ENCODE data around the gene DRAXIN. TPM values are rescaled to one million over a fixed set of nuclear protein-coding genes. Genes with fewer than 3 reads are reported as not detected.

Gene DRAXIN
- polyA plus RNA-seq, 1 of the 3 experiments (the other 2 are of a cell fraction): 0.97 TPM

DNA sequence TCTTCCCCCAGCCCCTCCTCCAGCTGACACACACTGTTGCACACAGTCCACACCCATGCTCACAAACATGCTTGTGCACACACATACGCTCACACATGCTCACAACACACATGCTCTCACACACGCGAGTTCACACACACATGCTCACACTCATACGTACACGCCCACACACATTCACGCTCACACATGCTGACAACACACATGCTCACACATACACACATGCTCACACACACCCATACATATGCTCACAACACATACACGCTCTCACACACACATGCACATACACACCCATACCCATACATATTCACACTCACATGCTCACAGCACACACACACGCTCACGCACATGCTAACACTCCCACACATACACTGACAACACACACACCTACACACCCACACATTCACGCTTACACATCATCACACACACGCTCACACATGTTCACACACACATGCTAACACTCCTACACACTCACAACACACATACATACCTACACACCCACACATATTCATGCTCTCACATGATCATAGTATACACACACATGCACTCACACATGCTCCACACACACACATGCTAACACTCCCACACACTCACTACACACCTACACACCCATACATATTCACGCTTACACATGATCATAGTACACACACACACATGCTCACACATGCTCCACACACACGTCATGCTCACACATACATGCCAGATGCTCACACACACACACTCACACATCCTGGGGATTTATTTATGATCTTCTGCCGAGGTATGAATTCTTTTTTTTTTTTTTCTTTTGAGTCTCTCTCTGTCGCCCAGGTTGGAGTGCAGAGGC, 10.7 kb downstream of the DRAXIN start (continued):
- TF ChIP-seq, protein P1, sequence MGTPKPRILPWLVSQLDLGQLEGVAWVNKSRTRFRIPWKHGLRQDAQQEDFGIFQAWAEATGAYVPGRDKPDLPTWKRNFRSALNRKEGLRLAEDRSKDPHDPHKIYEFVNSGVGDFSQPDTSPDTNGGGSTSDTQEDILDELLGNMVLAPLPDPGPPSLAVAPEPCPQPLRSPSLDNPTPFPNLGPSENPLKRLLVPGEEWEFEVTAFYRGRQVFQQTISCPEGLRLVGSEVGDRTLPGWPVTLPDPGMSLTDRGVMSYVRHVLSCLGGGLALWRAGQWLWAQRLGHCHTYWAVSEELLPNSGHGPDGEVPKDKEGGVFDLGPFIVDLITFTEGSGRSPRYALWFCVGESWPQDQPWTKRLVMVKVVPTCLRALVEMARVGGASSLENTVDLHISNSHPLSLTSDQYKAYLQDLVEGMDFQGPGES (IDR thresholded peaks at IDR 0.05; ENCODE audit: low read depth, low read length): no peak

DNA sequence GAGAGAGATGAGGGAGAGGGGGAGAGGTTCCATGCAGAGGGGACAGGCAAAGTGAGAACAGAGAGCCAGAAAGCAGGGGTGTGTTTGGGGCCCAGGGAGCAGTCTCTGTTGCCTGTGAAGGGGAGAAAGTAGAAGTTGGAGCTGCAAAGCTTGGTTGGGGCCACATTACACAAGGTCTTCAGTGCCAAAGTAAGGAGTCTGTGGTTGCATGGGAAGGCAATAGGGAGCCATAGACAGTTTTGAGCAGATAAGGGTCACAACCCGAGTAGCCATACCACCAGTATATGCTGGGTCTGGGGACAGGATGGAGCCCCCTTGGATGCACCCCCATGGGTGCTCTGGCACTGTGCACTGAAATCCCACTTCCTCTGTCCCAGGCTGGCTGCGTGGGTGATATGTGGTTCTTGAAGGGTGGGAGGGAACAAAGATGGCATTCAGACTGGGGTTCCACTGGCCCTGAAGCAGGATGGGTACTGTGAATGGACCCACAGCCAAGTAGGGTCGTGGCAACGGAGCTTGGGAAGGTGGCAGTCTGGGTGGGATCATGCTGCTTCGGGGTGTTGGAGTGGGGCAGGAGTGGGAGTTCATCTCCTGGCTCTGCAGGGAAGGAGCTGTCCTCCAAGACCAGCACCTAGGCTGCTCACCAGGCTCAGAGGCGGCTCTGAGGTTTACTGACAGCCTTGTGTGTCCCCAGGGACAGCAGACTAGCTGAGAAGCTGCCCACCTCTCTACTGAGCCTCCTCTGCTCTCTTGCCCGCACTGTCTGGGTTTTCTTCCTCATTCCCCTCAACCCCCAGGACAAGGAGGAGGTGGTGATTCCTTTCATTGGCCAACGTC, 12.1 kb downstream of the DRAXIN start:
- Histone ChIP-seq H3K9me2 (no peaks in the 10 kb centered on the region), H3K4me1 (ENCODE audit: control insufficient read depth in 1 of 2, insufficient read depth in 2 of 2, low read depth in 1 of 2, low read length in 1 of 2) (peaks cover 0 to 18% of the 10 kb centered on the region in 2 experiments; a peak in 1 of 4 replicates), H3K79me2 (ENCODE audit: insufficient read depth) (no peaks in the 10 kb centered on the region), H3K27me3 (ENCODE audit: insufficient read depth) (no peaks in the 10 kb centered on the region; the same call in 1 of the 2 replicates), H4K20me1 (ENCODE audit: insufficient read depth) (no peaks in the 10 kb centered on the region), H3K36me3 (replicated peaks in 1 of 2; ENCODE audit: control insufficient read depth in 1 of 2, insufficient read depth in 2 of 2, low read length in 1 of 2) (no peaks in the 10 kb centered on the region), H3K27ac (ENCODE audit: low read depth in 2 of 2, low read length in 1 of 2) (no peak overlapping the region), H3K9me3 (no peaks in the 10 kb centered on the region), H3K4me3 (ENCODE audit: low read depth in 2 of 2, low read length in 1 of 2) (no peak overlapping the region), H3K4me2 (no peak overlapping the region), H3K9ac (no peak overlapping the region), H2AFZ (ENCODE audit: low read depth) (no peak overlapping the region), H3F3A (replicated peaks; ENCODE audit: insufficient read depth) (no peaks in the 10 kb centered on the region)
- CTCF ChIA-PET: interaction anchor here (1.4 to 8.8 kb wide), 3 partner anchors 18 to 53 kb away, joined by 5 to 90 read pairs (median 6); partner anchors contain the start of gene FBXO6
- 48% methylated on average over 8 of the region's 8 CpGs for WGBS (ENCODE audit: low lambda C conversion rate)
- POLR2A ChIA-PET: no interaction called here
- TF ChIP-seq JUND (IDR thresholded peaks at IDR 0.05): no peak
- no peak for TF ChIP-seq NFIC (IDR thresholded peaks at IDR 0.05; ENCODE audit: borderline replicate concordance)
- TF ChIP-seq SIN3A (IDR thresholded peaks at IDR 0.05; ENCODE audit: borderline replicate concordance, low read depth, low read length): no peak
- TF ChIP-seq GABPA (IDR thresholded peaks at IDR 0.05; ENCODE audit: low read depth): no peak
- no peak for TF ChIP-seq ELF1 (IDR thresholded peaks at IDR 0.05)
- no peak for TF ChIP-seq MXI1 (IDR thresholded peaks at IDR 0.05; ENCODE audit: low read depth, low read length)
- no peak for TF ChIP-seq TCF12 (IDR thresholded peaks at IDR 0.05)
- no peak for TF ChIP-seq FOSL2 (IDR thresholded peaks at IDR 0.05; ENCODE audit: borderline replicate concordance, low read depth)
- TF ChIP-seq, protein P2, sequence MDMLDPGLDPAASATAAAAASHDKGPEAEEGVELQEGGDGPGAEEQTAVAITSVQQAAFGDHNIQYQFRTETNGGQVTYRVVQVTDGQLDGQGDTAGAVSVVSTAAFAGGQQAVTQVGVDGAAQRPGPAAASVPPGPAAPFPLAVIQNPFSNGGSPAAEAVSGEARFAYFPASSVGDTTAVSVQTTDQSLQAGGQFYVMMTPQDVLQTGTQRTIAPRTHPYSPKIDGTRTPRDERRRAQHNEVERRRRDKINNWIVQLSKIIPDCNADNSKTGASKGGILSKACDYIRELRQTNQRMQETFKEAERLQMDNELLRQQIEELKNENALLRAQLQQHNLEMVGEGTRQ (IDR thresholded peaks at IDR 0.05; ENCODE audit: borderline replicate concordance, low read depth, low read length): no peak
- no peak for TF ChIP-seq EZH2phosphoT487 (IDR thresholded peaks at IDR 0.05; ENCODE audit: borderline replicate concordance, low read depth)
- TF ChIP-seq POLR2AphosphoS5 (IDR thresholded peaks at IDR 0.05; ENCODE audit: low read depth, low read length): no peak
- TF ChIP-seq, protein P3, sequence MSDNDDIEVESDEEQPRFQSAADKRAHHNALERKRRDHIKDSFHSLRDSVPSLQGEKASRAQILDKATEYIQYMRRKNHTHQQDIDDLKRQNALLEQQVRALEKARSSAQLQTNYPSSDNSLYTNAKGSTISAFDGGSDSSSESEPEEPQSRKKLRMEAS (IDR thresholded peaks at IDR 0.05; ENCODE audit: low read depth): no peak
- TF ChIP-seq TAF1 (IDR thresholded peaks at IDR 0.05; ENCODE audit: borderline replicate concordance, low read depth, low read length): no peak
- TF ChIP-seq, protein P4, sequence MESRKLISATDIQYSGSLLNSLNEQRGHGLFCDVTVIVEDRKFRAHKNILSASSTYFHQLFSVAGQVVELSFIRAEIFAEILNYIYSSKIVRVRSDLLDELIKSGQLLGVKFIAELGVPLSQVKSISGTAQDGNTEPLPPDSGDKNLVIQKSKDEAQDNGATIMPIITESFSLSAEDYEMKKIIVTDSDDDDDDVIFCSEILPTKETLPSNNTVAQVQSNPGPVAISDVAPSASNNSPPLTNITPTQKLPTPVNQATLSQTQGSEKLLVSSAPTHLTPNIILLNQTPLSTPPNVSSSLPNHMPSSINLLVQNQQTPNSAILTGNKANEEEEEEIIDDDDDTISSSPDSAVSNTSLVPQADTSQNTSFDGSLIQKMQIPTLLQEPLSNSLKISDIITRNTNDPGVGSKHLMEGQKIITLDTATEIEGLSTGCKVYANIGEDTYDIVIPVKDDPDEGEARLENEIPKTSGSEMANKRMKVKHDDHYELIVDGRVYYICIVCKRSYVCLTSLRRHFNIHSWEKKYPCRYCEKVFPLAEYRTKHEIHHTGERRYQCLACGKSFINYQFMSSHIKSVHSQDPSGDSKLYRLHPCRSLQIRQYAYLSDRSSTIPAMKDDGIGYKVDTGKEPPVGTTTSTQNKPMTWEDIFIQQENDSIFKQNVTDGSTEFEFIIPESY (IDR thresholded peaks at IDR 0.05; ENCODE audit: borderline replicate concordance, low read depth): no peak
- no peak for TF ChIP-seq YY1 (IDR thresholded peaks at IDR 0.05; ENCODE audit: low read depth)
- TF ChIP-seq, protein P5, sequence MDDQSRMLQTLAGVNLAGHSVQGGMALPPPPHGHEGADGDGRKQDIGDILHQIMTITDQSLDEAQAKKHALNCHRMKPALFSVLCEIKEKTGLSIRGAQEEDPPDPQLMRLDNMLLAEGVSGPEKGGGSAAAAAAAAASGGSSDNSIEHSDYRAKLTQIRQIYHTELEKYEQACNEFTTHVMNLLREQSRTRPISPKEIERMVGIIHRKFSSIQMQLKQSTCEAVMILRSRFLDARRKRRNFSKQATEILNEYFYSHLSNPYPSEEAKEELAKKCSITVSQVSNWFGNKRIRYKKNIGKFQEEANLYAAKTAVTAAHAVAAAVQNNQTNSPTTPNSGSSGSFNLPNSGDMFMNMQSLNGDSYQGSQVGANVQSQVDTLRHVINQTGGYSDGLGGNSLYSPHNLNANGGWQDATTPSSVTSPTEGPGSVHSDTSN (IDR thresholded peaks at IDR 0.05): no peak
- TF ChIP-seq RAD21 (IDR thresholded peaks at IDR 0.05; ENCODE audit: low read length): no peak
- TF ChIP-seq CHD2 (IDR thresholded peaks at IDR 0.05; ENCODE audit: low read length, partially characterized antibody): no peak
- no peak for TF ChIP-seq SMC3 (IDR thresholded peaks at IDR 0.05; ENCODE audit: low read depth, low read length)
- DNase-seq: no peak

All from SK-N-SH (cell line).